ENCODE measurements around the gene FAM163B. TPM values are rescaled to one million over a fixed set of nuclear protein-coding genes. Genes with fewer than 3 reads are reported as not detected.

Gene FAM163B
- total and polyA plus RNA-seq, 2 of the 8 experiments (the other 6 are each of a cell fraction or from before 2014, with no cell fraction given), result 0.63 to 1.0 TPM

DNA sequence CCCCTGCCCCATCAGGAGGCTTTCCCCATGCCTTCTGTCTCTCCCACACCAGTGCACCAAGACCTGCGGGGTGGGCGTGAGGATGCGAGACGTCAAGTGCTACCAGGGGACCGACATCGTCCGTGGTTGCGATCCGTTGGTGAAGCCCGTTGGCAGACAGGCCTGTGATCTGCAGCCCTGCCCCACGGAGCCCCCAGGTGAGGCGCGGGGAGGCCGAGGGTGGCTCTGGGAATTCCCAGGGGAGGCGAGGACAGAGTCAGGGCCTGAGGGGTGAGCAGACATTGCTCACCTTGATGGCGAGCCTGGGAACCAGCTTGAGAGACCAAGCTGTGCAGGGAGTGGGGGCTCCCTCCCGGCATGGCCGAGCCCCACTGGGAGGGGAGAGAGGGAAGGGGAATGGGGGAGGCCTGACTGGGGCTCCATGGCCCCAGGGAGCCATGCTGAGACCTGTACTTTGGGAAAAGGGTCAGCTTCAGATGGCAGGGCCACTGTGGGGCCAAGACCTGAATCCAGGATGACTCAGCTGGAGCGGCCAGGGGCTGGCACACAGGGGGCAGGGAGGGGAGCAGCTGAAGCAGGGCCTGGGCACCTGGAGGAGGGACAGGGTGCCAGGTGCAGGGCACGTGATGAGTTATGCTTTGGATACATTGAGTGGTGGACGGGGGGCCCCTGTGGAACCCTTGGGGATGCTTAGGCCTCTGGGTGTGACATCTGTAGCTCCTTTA lies 35.2 kb downstream of the FAM163B start:
- 0 out of 7 replicates have a peak, but pooled peaks cover 0 to 2% (median 0%) of the 10 kb centered on the region in 4 experiments for H3K27me3 ChIP-seq (replicated peaks in 1 of 4; ENCODE audit: control insufficient read depth in 3 of 4, extremely low read depth in 1 of 4, insufficient read depth in 3 of 4, low read length in 3 of 4)
- no peak overlapping the region for H3K14ac ChIP-seq (ENCODE audit: insufficient read length)
- H2AK5ac ChIP-seq (ENCODE audit: low read depth, low read length), result no peak overlapping the region
- H3K36me3 ChIP-seq (ENCODE audit: control insufficient read depth in 2 of 4, insufficient read depth in 4 of 4, low read length in 3 of 4), result no peaks in the 10 kb centered on the region
- no peak overlapping the region for H3K27ac ChIP-seq (ENCODE audit: low read depth, low read length)
- no peak overlapping the region for H4K91ac ChIP-seq (replicated peaks; ENCODE audit: insufficient read length, low read length)
- no peak overlapping the region for H3K4me2 ChIP-seq (ENCODE audit: insufficient read depth in 1 of 2, low read depth in 2 of 2, low read length in 2 of 2)
- H3K23me2 ChIP-seq (ENCODE audit: low read depth, low read length), result no peaks in the 10 kb centered on the region
- no peaks in the 10 kb centered on the region for H3K9me3 ChIP-seq (ENCODE audit: insufficient read depth in 2 of 2, low read depth in 1 of 2, low read length in 1 of 2)
- H4K5ac ChIP-seq (ENCODE audit: insufficient read length, low read depth, low read length), result no peak overlapping the region
- no peak overlapping the region for H3K4me3 ChIP-seq (ENCODE audit: extremely low read depth in 1 of 4, insufficient read depth in 2 of 4, low read depth in 3 of 4, low read length in 4 of 4)
- no peak overlapping the region for H3K9ac ChIP-seq (replicated peaks in 1 of 4; ENCODE audit: extremely low read depth in 1 of 4, low read depth in 3 of 4, low read length in 3 of 4)
- H2BK120ac ChIP-seq (replicated peaks; ENCODE audit: low read depth, low read length), result no peak overlapping the region
- no peak overlapping the region for H3K56ac ChIP-seq (replicated peaks; ENCODE audit: insufficient read length, low read depth, low read length)
- H3K4ac ChIP-seq (replicated peaks; ENCODE audit: insufficient read length, low read depth, low read length), result no peak overlapping the region
- H2BK12ac ChIP-seq (ENCODE audit: low read depth, low read length), result no peak overlapping the region
- POLR2A ChIA-PET (ENCODE audit: partially characterized antibody), result interaction anchor here (0.7 to 1.2 kb wide), 2 partner anchors 9 kb away, joined by 3 to 4 read pairs; no protein-coding TSS in a partner anchor
- no peak overlapping the region for H2BK20ac ChIP-seq (ENCODE audit: low read length)
- H3K18ac ChIP-seq (ENCODE audit: extremely low read depth, low read length), result no peak overlapping the region
- peaks cover 0 to 4% (median 1%) of the 10 kb centered on the region in 4 experiments; a peak in 5 of 7 replicates for H3K4me1 ChIP-seq (replicated peaks in 1 of 4; ENCODE audit: control insufficient read depth in 3 of 4, insufficient read depth in 4 of 4, low read length in 3 of 4)
- H3K79me1 ChIP-seq (ENCODE audit: low read depth, low read length), result no peaks in the 10 kb centered on the region
- no peak for FAIRE-seq
- no peak overlapping the region for H2BK15ac ChIP-seq (ENCODE audit: low read length)
- H3K23ac ChIP-seq (ENCODE audit: insufficient read length), result no peak overlapping the region
- WGBS, 2 experiments (ENCODE audit: extremely low coverage in 1 of 2, insufficient coverage in 1 of 2, insufficient read length in 1 of 2, insufficient replicate concordance in 2 of 2, low coverage in 1 of 2, low lambda C conversion rate in 2 of 2, missing lambda C conversion rate in 1 of 2), result 94% methylated on average over 20 of the region's 21 CpGs; no CpG with 5 or more reads in 1 of the 2 experiments
- no peaks in the 10 kb centered on the region for H3K79me2 ChIP-seq (ENCODE audit: control insufficient read depth in 1 of 2, insufficient read depth in 2 of 2, low read length in 2 of 2)
- H2BK5ac ChIP-seq (ENCODE audit: low read depth, low read length), result no peak overlapping the region
- no peaks in the 10 kb centered on the region for H4K20me1 ChIP-seq (replicated peaks in 1 of 2; ENCODE audit: control insufficient read depth in 1 of 2, insufficient read depth in 2 of 2, low read length in 2 of 2)
- TF ChIP-seq NANOG (IDR thresholded peaks at IDR 0.05; ENCODE audit: insufficient read depth, low read depth, low read length, poor library complexity, severe bottlenecking) (no peak), RFX5 (IDR thresholded peaks at IDR 0.05; ENCODE audit: borderline replicate concordance, low read depth, low read length) (no peak), MAX (IDR thresholded peaks at IDR 0.05) (no peak), SIRT6 (IDR thresholded peaks at IDR 0.05; ENCODE audit: low read length) (no peak)
- DNase-seq (ENCODE audit: low read depth in 1 of 2, low spot score in 2 of 2), result no peak
- H4K8ac ChIP-seq (ENCODE audit: extremely low read depth, insufficient read depth, low read length), result no peak overlapping the region
- H2AFZ ChIP-seq (ENCODE audit: low read length), result no peak overlapping the region
- CTCF ChIA-PET (ENCODE audit: partially characterized antibody), result interaction anchor here (0.7 to 4.9 kb wide), 7 partner anchors 10 to 152 kb away, joined by 3 to 18 read pairs (median 4); no protein-coding TSS in a partner anchor

Data from H1 (cell line).